HEK293 (cell line): ENCODE data around the gene ZFPL1.

Experiments
- BCL11A ChIP-seq: fragments of 450-650 bp; formaldehyde crosslinking; IDR thresholded peaks from 2 replicates; pipeline ENCODE4 v1.5.1; 2016; ENCODE audit warnings: low read depth, missing biosample characterization, missing genetic modification characterization
- BCL11B ChIP-seq: fragments of 450-650 bp; formaldehyde crosslinking; IDR thresholded peaks from 2 replicates; pipeline ENCODE4 v1.5.1; 2016; ENCODE audit warnings: low read depth, missing biosample characterization, missing genetic modification characterization
- GLI4 ChIP-seq: fragments of 450-650 bp; formaldehyde crosslinking; IDR thresholded peaks from 2 replicates; pipeline ENCODE4 v1.5.1; 2016; ENCODE audit warnings: missing biosample characterization, missing genetic modification characterization
- HOXC10 ChIP-seq: sonication (generic); formaldehyde crosslinking; IDR thresholded peaks from 2 replicates; pipeline ENCODE4 v1.8.1; 2023; ENCODE audit warnings: mild to moderate bottlenecking, missing genetic modification reagents
- MZF1 ChIP-seq: fragments of 450-650 bp; formaldehyde crosslinking; IDR thresholded peaks from 2 replicates; pipeline ENCODE4 v1.5.1; 2017; ENCODE audit warnings: missing biosample characterization, missing genetic modification characterization, borderline replicate concordance
- PRDM4 ChIP-seq: fragments of 450-650 bp; formaldehyde crosslinking; IDR thresholded peaks from 2 replicates; pipeline ENCODE4 v1.5.1; 2017; ENCODE audit warnings: missing biosample characterization, missing genetic modification characterization
- SP2 ChIP-seq: fragments of 450-650 bp; formaldehyde crosslinking; IDR thresholded peaks from 2 replicates; pipeline ENCODE4 v1.5.1; 2016; ENCODE audit warnings: missing biosample characterization, missing genetic modification characterization
- YY1 ChIP-seq: fragments of 450-650 bp; formaldehyde crosslinking; IDR thresholded peaks from 2 replicates; pipeline ENCODE4 v1.5.1; 2018; ENCODE audit warnings: missing biosample characterization, missing genetic modification characterization
- ZBTB48 ChIP-seq: fragments of 450-650 bp; formaldehyde crosslinking; IDR thresholded peaks from 2 replicates; pipeline ENCODE4 v1.5.1; 2016; ENCODE audit warnings: missing biosample characterization, missing genetic modification characterization
- ZFP69B ChIP-seq: fragments of 450-650 bp; formaldehyde crosslinking; IDR thresholded peaks from 2 replicates; pipeline ENCODE4 v1.5.1; 2016; ENCODE audit warnings: missing biosample characterization, missing genetic modification characterization
- ZNF133 ChIP-seq: fragments of 450-650 bp; formaldehyde crosslinking; IDR thresholded peaks from 2 replicates; pipeline ENCODE4 v1.5.1; 2016; ENCODE audit warnings: missing biosample characterization, missing genetic modification characterization
- ZNF155 ChIP-seq: fragments of 450-650 bp; formaldehyde crosslinking; IDR thresholded peaks from 2 replicates; pipeline ENCODE4 v1.5.1; 2016; ENCODE audit warnings: missing biosample characterization, missing genetic modification characterization
- ZNF16 ChIP-seq: fragments of 450-650 bp; formaldehyde crosslinking; IDR thresholded peaks from 2 replicates; pipeline ENCODE4 v1.5.1; 2016; ENCODE audit warnings: low read depth, missing biosample characterization, missing genetic modification characterization
- ZNF2 ChIP-seq: fragments of 450-650 bp; formaldehyde crosslinking; IDR thresholded peaks from 2 replicates; pipeline ENCODE4 v1.5.1; 2016; ENCODE audit warnings: missing biosample characterization, missing genetic modification characterization
- ZNF223 ChIP-seq: fragments of 450-650 bp; formaldehyde crosslinking; IDR thresholded peaks from 2 replicates; pipeline ENCODE4 v1.5.1; 2016; ENCODE audit warnings: missing biosample characterization, missing genetic modification characterization
- ZNF311 ChIP-seq: fragments of 450-650 bp; formaldehyde crosslinking; IDR thresholded peaks from 2 replicates; pipeline ENCODE4 v1.5.1; 2017; ENCODE audit warnings: missing biosample characterization, missing genetic modification characterization, borderline replicate concordance
- ZNF341 ChIP-seq: fragments of 450-650 bp; formaldehyde crosslinking; IDR thresholded peaks from 2 replicates; pipeline ENCODE4; 2016; ENCODE audit warnings: low read depth, missing biosample characterization, missing genetic modification characterization
- ZNF366 ChIP-seq: fragments of 450-650 bp; formaldehyde crosslinking; conservative IDR thresholded peaks from 2 replicates; pipeline ENCODE4 v1.5.1; 2016; ENCODE audit warnings: missing biosample characterization, missing genetic modification characterization
- ZNF433 ChIP-seq: fragments of 450-650 bp; formaldehyde crosslinking; IDR thresholded peaks from 2 replicates; pipeline ENCODE4 v1.5.1; 2016; ENCODE audit warnings: missing biosample characterization, missing genetic modification characterization, low read depth
- ZNF449 ChIP-seq: fragments of 450-650 bp; formaldehyde crosslinking; IDR thresholded peaks from 2 replicates; pipeline ENCODE4 v1.5.1; 2017; ENCODE audit warnings: missing biosample characterization, mild to moderate bottlenecking, missing genetic modification characterization, moderate library complexity
- ZNF514 ChIP-seq: fragments of 450-650 bp; formaldehyde crosslinking; IDR thresholded peaks from 2 replicates; pipeline ENCODE4 v1.5.1; 2016; ENCODE audit warnings: missing biosample characterization, missing genetic modification characterization
- ZNF530 ChIP-seq: fragments of 450-650 bp; formaldehyde crosslinking; IDR thresholded peaks from 2 replicates; pipeline ENCODE4 v1.5.1; 2016; ENCODE audit warnings: low read depth, missing biosample characterization, missing genetic modification characterization
- ZNF561 ChIP-seq: fragments of 450-650 bp; IDR thresholded peaks from 2 replicates; pipeline ENCODE4 v1.5.1; 2018; ENCODE audit warnings: missing biosample characterization, missing genetic modification characterization, borderline replicate concordance
- ZNF580 ChIP-seq: fragments of 450-650 bp; formaldehyde crosslinking; IDR thresholded peaks from 2 replicates; pipeline ENCODE4 v1.5.1; 2016; ENCODE audit warnings: missing biosample characterization, missing genetic modification characterization
- ZNF623 ChIP-seq: fragments of 450-650 bp; formaldehyde crosslinking; IDR thresholded peaks from 2 replicates; pipeline ENCODE4 v1.5.1; 2016; ENCODE audit warnings: missing biosample characterization, missing genetic modification characterization
- ZNF629 ChIP-seq: fragments of 450-650 bp; formaldehyde crosslinking; IDR thresholded peaks from 2 replicates; pipeline ENCODE4 v1.5.1; 2017; ENCODE audit warnings: missing biosample characterization, missing genetic modification characterization
- ZNF768 ChIP-seq: fragments of 450-650 bp; formaldehyde crosslinking; IDR thresholded peaks from 2 replicates; pipeline ENCODE4 v1.5.1; 2018; ENCODE audit warnings: missing biosample characterization, mild to moderate bottlenecking, missing genetic modification characterization
- TF ChIP-seq, protein P1 (sequence below): fragments of 450-650 bp; formaldehyde crosslinking; IDR thresholded peaks from 2 replicates; pipeline ENCODE4 v1.5.1; 2017; ENCODE audit warnings: missing biosample characterization, missing genetic modification characterization
- TF ChIP-seq, protein P2 (sequence below): fragments of 450-650 bp; formaldehyde crosslinking; IDR thresholded peaks from 2 replicates; pipeline ENCODE4; 2016; ENCODE audit warnings: missing biosample characterization, missing genetic modification characterization
- TF ChIP-seq, protein P3 (sequence below): fragments of 450-650 bp; formaldehyde crosslinking; IDR thresholded peaks from 2 replicates; pipeline ENCODE4 v1.5.1; 2016; ENCODE audit warnings: missing biosample characterization, missing genetic modification characterization

ZFPL1 gene

GRCh38 chr11:65102142-65103095 lies 18.4 kb downstream of the ZFPL1 start (continued):
- TF ChIP-seq ZNF449 (tag by site-specific recombination) (peak; percentile 81; the same call in 1 of the 2 replicates), ZNF2 (tag by site-specific recombination) (0 out of 2 replicates have a peak, but pooled peaks have one; percentile 46), HOXC10 (CRISPR knock-in tag) (no peak), ZNF341 (tag by site-specific recombination) (no peak), ZNF580 (peak; percentile 60; the same call in 1 of the 2 replicates), ZNF514 (tag by site-specific recombination) (no peak), PRDM4 (tag by site-specific recombination) (peak; percentile 30; the same call in 1 of the 2 replicates), BCL11A (tag by site-specific recombination) (peak; percentile 61), BCL11B (tag by site-specific recombination) (peak; percentile 66; the same call in 1 of the 2 replicates), ZNF561 (tag by site-specific recombination) (0 out of 2 replicates have a peak, but pooled peaks have one; percentile 17), MZF1 (tag by site-specific recombination) (no peak), ZNF16 (tag by site-specific recombination) (no peak), ZNF629 (peak; percentile 70), ZBTB48 (tag by site-specific recombination) (peak; percentile 58; the same call in 1 of the 2 replicates), ZNF366 (tag by site-specific recombination) (peak; percentile 68), YY1 (tag by site-specific recombination) (no peak), ZFP69B (tag by site-specific recombination) (no peak), GLI4 (tag by site-specific recombination) (no peak), ZNF311 (tag by site-specific recombination) (no peak), ZNF433 (tag by site-specific recombination) (no peak), ZNF530 (tag by site-specific recombination) (no peak), ZNF223 (tag by site-specific recombination) (no peak), ZNF623 (tag by site-specific recombination) (no peak), SP2 (tag by site-specific recombination) (no peak), ZNF133 (tag by site-specific recombination) (no peak), ZNF768 (tag by site-specific recombination) (no peak), ZNF155 (tag by site-specific recombination) (no peak)
- TF ChIP-seq, protein P1, sequence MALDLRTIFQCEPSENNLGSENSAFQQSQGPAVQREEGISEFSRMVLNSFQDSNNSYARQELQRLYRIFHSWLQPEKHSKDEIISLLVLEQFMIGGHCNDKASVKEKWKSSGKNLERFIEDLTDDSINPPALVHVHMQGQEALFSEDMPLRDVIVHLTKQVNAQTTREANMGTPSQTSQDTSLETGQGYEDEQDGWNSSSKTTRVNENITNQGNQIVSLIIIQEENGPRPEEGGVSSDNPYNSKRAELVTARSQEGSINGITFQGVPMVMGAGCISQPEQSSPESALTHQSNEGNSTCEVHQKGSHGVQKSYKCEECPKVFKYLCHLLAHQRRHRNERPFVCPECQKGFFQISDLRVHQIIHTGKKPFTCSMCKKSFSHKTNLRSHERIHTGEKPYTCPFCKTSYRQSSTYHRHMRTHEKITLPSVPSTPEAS, result no peak
- TF ChIP-seq, protein P2, sequence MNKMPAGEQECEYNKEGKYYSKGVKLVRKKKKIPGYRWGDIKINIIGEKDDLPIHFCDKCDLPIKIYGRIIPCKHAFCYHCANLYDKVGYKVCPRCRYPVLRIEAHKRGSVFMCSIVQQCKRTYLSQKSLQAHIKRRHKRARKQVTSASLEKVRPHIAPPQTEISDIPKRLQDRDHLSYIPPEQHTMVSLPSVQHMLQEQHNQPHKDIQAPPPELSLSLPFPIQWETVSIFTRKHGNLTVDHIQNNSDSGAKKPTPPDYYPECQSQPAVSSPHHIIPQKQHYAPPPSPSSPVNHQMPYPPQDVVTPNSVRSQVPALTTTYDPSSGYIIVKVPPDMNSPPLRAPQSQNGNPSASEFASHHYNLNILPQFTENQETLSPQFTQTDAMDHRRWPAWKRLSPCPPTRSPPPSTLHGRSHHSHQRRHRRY (tag by site-specific recombination), result no peak
- TF ChIP-seq, protein P3, sequence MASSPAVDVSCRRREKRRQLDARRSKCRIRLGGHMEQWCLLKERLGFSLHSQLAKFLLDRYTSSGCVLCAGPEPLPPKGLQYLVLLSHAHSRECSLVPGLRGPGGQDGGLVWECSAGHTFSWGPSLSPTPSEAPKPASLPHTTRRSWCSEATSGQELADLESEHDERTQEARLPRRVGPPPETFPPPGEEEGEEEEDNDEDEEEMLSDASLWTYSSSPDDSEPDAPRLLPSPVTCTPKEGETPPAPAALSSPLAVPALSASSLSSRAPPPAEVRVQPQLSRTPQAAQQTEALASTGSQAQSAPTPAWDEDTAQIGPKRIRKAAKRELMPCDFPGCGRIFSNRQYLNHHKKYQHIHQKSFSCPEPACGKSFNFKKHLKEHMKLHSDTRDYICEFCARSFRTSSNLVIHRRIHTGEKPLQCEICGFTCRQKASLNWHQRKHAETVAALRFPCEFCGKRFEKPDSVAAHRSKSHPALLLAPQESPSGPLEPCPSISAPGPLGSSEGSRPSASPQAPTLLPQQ (tag by site-specific recombination), result 0 out of 2 replicates have a peak, but pooled peaks have one; percentile 13
